ENCODE results near the gene HS3ST6.
"Not testable (repeated sequence)": the region's sequence is repeated elsewhere in the genome, so short reads cannot be mapped to it uniquely, and the experiment has no call there.

Gene HS3ST6

DNA sequence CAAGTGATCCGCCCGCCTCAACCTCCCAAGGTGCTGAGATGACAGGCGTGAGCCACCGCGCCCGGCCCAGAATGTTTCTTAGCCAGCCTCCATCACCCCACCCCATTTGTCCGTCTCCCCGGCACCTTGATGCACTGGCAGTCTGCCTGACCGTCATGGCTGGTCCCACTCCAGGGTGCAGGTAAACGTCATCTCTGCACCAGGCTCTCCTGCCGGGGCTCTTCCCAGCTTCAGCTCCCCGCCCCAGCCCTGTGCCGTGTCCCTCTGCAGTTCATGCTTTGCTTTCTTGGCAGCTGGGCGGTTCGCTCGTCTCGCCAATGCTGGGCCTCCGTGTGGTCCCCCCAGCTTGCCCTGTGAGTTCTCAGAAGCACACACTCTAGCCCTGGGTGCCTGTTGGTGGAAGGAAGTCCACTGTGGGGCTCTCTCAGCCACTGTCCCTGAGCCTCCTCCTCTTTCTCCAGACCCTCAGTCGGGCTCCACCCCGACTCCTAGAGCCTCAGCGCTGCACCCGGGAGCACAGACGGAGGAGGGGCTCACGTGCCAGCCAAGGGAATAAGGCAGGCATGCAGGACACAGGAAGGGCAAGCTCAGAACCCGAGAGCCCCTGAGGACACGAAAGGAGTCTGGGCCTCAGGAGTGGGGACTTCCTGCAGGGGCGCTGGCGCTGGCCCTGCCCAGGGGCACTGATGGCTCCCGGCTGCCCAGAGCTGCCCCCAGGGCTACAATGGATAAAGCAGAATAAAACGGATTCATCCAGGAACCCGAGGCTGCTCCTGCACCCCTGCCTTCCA, 12.0 kb downstream of the HS3ST6 start:
- no peak for DNase-seq

DNA sequence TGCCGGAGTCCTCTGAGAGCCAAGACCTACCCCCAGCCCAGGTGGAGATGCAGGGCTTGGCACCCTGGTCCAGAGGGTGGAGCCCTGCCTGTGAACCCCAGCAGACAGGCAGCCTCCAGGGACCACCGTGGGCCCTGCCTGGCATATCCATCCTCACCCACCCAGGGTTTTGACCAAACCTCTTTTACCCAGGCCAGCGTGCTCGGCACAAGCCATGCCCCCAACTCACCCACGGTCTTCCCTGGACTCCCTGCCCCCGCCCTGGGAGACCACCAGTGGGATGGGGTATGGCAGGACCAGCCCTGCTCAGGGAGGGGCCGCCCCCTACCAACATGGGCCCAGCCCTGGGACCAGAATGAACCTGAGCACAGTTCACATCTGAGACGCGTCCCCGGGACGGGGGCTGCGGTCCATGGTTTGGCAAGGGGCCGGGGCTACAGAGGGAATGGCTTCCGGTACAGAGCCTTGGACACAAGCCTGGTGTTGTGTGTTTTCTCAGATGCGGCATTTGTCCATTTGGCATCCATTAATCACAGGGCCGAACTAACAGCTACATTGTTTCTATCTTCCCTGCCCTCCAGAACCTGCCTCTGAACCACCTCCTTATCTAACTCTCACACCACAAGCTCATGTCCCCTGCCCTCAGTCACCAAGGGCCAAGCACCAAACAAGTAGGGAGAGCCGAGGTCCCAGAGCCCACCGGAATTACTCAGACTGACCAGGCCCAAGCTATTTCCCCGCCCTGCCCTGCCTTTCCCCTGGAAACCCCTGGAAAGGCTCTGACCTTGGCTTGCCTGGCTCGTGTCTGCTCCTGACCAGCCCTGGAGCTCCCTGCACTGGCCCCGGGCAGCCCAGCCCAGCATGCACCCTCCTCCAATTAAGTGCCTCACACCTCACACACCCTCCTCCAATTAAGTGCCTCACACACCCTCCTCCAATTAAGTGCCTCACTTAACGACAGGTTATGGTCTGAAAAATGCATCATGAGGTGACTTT, 14.1 kb downstream of the HS3ST6 start:
- no peak for DNase-seq

GRCh38 chr16:1903220-1903574, 15.0 kb downstream of the HS3ST6 start:
- DNase-seq, result no peak

- DNase-seq, result no peak
These were observed 15.5 kb downstream of the HS3ST6 start for GRCh38 chr16:1902547-1903219.

GRCh38 chr16:1900452-1900774, 17.8 kb downstream of the HS3ST6 start:
- DNase-seq, result no peak

GRCh38 chr16:1899641-1900451, 18.4 kb downstream of the HS3ST6 start:
- DNase-seq, result no peak

DNA sequence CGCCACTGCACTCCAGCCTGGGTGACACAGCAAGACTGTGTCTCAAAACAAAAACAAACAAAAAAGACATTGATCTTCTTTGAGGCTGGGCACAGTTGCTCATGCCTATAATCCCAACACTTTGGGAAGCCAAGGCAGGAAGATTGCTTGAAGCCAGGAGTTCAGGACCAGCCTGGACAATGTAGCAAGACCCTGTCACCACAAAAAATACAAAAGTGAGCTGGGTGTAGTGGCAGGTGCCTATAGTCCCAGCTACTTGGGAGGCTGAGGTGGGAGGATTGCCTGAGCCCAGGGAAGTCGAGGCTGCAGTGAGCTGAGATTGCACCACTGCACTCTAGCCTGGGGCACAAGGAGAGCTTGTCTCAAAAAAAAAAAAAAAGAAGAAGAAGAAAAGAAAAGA, 20.5 kb downstream of the HS3ST6 start:
- DNase-seq, result not testable (repeated sequence)

- DNase-seq, result no peak
These were observed 22.1 kb downstream of the HS3ST6 start for GRCh38 chr16:1895949-1896675.

GRCh38 chr16:1895068-1895467, 23.1 kb downstream of the HS3ST6 start:
- no peak for DNase-seq

DNA sequence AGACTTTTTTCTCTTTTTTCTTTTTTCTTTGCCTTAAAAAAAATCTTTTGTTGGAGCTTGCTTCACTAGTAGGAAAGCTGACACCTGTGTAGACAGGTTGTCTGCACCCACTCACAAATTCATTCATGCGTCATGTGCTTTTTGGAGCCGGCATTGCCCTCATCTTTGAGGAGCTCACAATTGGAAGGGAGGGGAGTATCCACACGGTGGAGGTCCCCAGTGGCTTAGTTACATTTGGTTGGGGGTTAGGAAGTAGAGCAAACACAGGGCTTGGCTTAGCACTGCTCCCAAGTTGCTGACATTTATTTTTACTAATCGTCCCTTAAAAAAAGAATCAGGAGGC, 27.5 kb downstream of the HS3ST6 start:
- DNase-seq, result no peak

DNA sequence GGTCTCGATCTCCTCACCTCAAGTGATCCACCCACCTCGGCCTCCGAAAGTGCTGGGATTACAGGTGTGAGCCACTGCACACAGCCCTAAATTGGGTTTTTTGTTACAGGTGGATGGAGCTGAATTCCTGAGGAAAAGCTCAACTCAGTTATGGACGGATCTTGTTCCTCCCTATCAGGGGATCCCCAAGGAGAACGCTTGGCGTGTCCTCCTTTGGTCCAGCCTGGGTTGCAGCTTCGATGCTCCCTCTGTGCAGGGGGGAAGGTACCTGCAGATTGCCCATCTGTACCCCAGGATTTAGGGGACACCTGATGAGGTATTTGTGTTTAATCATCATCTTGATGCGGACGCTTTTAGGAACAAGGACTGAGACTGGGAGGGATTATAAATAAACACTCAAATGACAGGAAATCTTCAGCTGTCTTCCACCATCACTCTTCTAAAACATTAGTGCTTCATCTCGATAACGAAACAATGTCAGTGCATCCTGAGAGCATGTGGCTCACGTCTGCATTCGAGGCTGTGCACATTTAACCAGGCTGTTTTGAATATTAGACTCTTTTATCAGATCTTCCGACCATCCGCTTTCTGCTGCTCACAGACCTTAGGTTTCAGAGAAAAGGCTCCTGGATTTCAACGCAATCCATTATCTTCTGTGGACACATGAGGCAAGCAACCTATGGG, 28.0 kb downstream of the HS3ST6 start:
- DNase-seq, result no peak

DNA sequence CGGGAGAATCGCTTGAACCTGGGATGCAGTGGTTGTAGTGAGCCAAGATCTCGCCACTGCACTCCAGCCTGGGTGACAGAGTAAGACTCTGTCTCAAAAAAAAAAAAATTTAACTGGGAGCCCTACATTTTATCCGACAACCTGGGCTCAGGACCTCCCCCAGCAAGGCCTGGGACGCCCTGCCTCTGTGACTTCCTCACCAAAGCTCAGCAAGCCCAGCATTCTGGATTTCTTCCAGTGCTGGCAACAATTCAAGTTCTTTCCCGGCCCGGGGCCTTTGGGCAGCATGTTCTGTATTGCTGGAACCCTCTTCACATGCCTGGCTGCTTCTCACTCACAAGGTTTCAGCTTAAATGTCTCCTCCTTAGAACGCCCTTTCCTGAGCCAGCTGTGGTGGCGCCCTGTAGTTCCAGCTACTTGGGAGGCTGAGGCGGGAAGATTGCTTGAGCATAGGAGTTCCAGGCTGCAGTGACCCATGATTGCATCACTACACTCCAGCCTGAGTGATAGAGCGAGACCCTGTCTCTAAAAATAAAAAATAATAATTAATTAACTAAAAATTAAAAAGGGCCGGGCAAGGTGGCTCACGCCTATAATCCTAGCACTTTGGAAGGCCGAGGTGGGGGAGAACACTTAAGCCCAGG, 30.4 kb downstream of the HS3ST6 start:
- no peak for DNase-seq

DNA sequence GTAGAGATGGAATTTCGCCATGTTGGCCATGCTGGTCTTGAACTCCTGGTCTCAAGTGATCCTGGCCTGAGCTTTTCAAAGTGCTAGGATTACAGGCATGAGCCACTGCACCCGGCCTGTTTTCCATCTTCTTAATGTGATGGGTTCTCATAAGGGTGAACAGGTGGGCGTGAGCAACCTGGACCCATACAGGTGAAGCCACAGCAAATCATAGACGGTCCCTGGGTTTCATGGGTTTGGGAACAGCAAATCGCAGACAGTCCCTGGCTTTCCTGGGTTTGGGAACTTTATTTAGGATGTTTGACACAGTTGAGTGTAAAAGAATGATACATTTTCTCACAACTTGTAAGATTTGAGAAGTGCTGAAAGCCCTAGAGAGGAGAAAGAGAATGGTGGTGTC, 33.3 kb downstream of the HS3ST6 start:
- DNase-seq, result no peak

DNA sequence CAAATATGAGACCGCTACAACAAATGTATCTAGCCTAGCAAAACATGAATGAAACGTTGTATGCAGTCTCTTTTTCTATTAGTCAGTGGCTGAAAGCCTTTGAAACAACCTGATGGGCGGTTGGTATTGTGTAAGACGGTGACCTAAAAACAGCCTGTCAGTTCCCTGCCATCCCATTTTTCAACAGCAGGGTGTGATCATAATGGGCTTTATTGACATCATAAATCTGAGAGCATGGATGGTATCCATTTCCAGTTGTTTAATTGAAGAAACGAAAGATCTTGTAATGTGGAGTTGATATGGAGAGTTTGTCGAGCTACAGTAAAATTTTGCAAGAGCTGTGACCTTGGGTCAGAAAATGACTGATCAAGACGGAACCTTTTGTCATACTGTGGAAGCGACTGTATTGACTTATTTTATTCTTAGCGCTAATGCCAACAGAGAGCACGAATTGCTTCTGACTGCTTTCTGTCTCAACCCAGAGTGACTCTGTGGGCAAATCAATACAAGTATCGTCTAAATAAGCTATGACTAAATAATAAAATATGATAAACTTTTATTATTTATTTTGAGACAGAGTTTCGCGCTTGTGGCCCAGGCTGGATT, 34.0 kb downstream of the HS3ST6 start:
- DNase-seq, result no peak

GRCh38 chr16:1881172-1881571, 37.0 kb downstream of the HS3ST6 start:
- not testable (repeated sequence) for DNase-seq

DNA sequence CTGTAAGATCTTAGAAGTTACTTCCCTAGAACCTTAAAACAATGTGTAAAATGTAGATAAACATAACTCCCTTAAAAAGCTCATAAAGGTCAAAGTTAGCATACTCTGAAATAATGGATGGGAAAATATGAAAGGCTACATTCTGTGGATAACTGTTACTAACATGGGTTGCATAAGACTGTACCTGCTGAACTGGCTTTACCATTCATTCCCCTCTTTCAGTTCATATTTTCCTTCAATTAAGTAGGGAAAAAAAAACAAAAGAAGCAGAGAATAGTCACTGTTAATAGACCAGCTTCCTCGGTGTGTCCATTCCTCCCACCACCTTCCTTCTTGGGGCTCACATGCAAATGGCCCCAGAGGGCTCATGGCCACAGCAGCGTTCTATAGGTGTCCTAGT, 38.7 kb downstream of the HS3ST6 start:
- DNase-seq, result no peak

DNA sequence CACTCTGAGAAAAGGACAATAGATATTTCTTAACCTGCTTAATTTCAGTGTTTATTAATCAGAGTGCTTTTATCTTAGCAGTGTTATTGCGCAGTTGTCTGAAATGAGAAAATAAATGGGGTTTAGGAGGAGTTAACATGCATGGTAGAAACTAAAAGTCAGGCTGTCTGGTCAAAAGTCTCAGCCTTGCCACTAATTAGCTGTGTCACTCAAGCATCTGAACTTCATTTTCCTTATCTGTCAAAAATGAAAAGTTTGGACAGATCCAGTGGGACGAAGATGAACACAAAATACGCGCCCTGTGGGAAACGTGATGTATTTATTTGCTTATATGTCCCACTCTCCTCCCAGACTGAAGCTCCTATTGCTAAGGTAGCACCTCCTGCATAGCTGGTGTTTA, 40.0 kb downstream of the HS3ST6 start:
- no peak for DNase-seq

DNA sequence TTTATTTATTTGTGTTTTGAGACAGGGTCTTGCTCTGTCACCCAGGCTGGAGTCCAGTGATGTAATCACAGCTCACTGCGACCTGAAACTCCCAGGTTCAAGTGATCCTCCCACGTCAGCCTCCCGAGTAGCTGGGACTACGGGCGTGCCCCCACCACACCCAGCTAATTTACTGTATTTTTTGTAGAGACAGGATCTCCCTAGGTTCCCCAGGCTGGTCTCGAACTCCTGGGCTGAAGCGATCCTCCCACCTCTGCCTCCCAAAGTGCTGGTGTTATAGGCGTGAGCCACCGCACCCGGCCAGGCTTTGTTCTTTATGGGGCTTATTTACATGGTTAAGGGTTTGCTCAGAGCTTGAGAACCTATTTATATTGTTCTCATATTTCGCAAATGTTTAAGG, 40.4 kb downstream of the HS3ST6 start:
- DNase-seq, result no peak

GRCh38 chr16:1877089-1877488, 41.1 kb downstream of the HS3ST6 start:
- DNase-seq, result no peak

DNA sequence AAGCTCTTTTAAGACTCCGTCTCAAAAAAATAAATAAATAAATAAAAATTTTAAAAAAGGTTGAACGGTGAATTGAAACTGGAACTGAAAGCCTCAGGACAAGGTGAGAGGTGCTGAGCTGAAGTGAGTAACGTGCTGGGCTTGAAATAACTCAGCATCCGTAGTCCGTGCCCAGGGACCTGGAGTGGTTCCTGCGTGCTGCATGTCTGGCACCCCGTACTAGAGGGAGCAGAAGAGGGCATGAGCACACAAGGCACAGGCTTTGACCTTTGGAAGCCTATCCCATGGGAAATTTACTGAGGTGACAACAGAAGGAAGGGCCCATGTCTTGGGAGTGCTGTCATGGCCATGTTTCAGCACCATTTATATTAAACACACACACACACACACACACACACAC, 41.7 kb downstream of the HS3ST6 start:
- no peak for DNase-seq

Data from activated gamma-delta T cell (primary cell).